Measurements from ENCODE around the gene PPP1R1A.

Gene PPP1R1A

GRCh38 chr12:54558311-54558710, 30.1 kb downstream of the PPP1R1A start:
- Histone ChIP-seq H3K36me3 (no peaks in the 10 kb centered on the region), H3K9me3 (ENCODE audit: severe bottlenecking) (no peaks in the 10 kb centered on the region), H3K27ac (no peak overlapping the region), H3K4me3 (ENCODE audit: low read depth, low read length) (no peak overlapping the region), H3K27me3 (ENCODE audit: insufficient read depth, low read depth, severe bottlenecking) (no peaks in the 10 kb centered on the region)
- DNase-seq = no peak
- no peak for TF ChIP-seq CTCF (IDR thresholded peaks at IDR 0.05; ENCODE audit: low read depth, low read length)

GRCh38 chr12:54555670-54556257, 32.7 kb downstream of the PPP1R1A start:
- TF ChIP-seq CTCF (IDR thresholded peaks at IDR 0.05; ENCODE audit: low read depth, low read length) = no peak
- Histone ChIP-seq H3K36me3 (no peaks in the 10 kb centered on the region), H3K27ac (no peak overlapping the region), H3K4me3 (ENCODE audit: low read depth, low read length) (no peak overlapping the region), H3K27me3 (ENCODE audit: insufficient read depth, low read depth, severe bottlenecking) (no peaks in the 10 kb centered on the region), H3K9me3 (ENCODE audit: severe bottlenecking) (no peaks in the 10 kb centered on the region)
- DNase-seq = no peak

- Histone ChIP-seq H3K27ac (no peak overlapping the region), H3K9me3 (ENCODE audit: severe bottlenecking) (no peaks in the 10 kb centered on the region), H3K4me3 (ENCODE audit: low read depth, low read length) (peak overlapping the region; percentile 61), H3K36me3 (no peaks in the 10 kb centered on the region), H3K27me3 (ENCODE audit: insufficient read depth, low read depth, severe bottlenecking) (peaks cover 5% of the 10 kb centered on the region)
- no peak for TF ChIP-seq CTCF (IDR thresholded peaks at IDR 0.05; ENCODE audit: low read depth, low read length)
- peak; percentile 55 for DNase-seq
Measured at GRCh38 chr12:54549774-54550451, 38.5 kb downstream of the PPP1R1A start.

- Histone ChIP-seq H3K4me3 (ENCODE audit: low read depth, low read length) (no peak overlapping the region), H3K36me3 (no peaks in the 10 kb centered on the region), H3K27ac (no peak overlapping the region), H3K9me3 (ENCODE audit: severe bottlenecking) (no peaks in the 10 kb centered on the region), H3K27me3 (ENCODE audit: insufficient read depth, low read depth, severe bottlenecking) (peaks cover 5% of the 10 kb centered on the region)
- no peak for TF ChIP-seq CTCF (IDR thresholded peaks at IDR 0.05; ENCODE audit: low read depth, low read length)
- DNase-seq = no peak
Measured at GRCh38 chr12:54546511-54546910, 41.9 kb downstream of the PPP1R1A start.

- Histone ChIP-seq H3K4me3 (ENCODE audit: low read depth, low read length) (no peak overlapping the region), H3K27me3 (ENCODE audit: insufficient read depth, low read depth, severe bottlenecking) (peaks cover 5% of the 10 kb centered on the region), H3K36me3 (no peaks in the 10 kb centered on the region), H3K27ac (no peak overlapping the region), H3K9me3 (ENCODE audit: severe bottlenecking) (no peaks in the 10 kb centered on the region)
- DNase-seq = no peak
- no peak for TF ChIP-seq CTCF (IDR thresholded peaks at IDR 0.05; ENCODE audit: low read depth, low read length)
Measured at GRCh38 chr12:54544743-54545142, 43.7 kb downstream of the PPP1R1A start.

GRCh38 chr12:54543526-54543925, 44.9 kb downstream of the PPP1R1A start:
- H3K4me3 ChIP-seq (ENCODE audit: low read depth, low read length) = no peak overlapping the region
- H3K27me3 ChIP-seq (ENCODE audit: insufficient read depth, low read depth, severe bottlenecking) = peaks cover 3% of the 10 kb centered on the region
- no peak for TF ChIP-seq CTCF (IDR thresholded peaks at IDR 0.05; ENCODE audit: low read depth, low read length)
- no peak overlapping the region for H3K27ac ChIP-seq
- H3K9me3 ChIP-seq (ENCODE audit: severe bottlenecking) = no peaks in the 10 kb centered on the region
- no peak for DNase-seq
- no peaks in the 10 kb centered on the region for H3K36me3 ChIP-seq

All from WERI-Rb-1 (cell line).